Prostate gland (tissue), 2 donors: ENCODE measurements around the gene CDKN2AIPNL. TPM values are rescaled to one million over a fixed set of nuclear protein-coding genes. Genes with fewer than 3 reads are reported as not detected.

Source experiments
- DNase-seq: peaks from one replicate; pipeline ENCODE4 v3.0.0-alpha.2; 2019; ENCODE audit warnings: low spot score
- H3K27ac ChIP-seq, 2 donors: fragments of 200-600 bp; sonication (generic); 2 replicates each; pipeline ENCODE4 v1.5.1; 2017 to 2019
- H3K27me3 ChIP-seq: fragments of 200-600 bp; sonication (generic); replicated peaks from 2 replicates; pipeline ENCODE4 v1.5.1; 2019; ENCODE audit not compliant: insufficient read depth
- H3K36me3 ChIP-seq, 2 donors: fragments of 200-600 bp; sonication (generic); 1 replicate in 1 of 2; 2 replicates in 1 of 2; pipeline versions ENCODE4 v1.5.1 to v1.8.1; 2017 to 2019
- H3K4me1 ChIP-seq: fragments of 200-600 bp; sonication (generic); replicated peaks from 2 replicates; pipeline ENCODE4 v1.5.1; 2019
- H3K4me3 ChIP-seq, 2 donors: fragments of 200-600 bp; sonication (generic); 2 replicates each; pipeline ENCODE4 v1.5.1; 2017 to 2019
- H3K9me3 ChIP-seq: fragments of 200-600 bp; sonication (generic); 2 replicates; pipeline ENCODE4 v1.5.1; 2017
- POLR2A ChIP-seq: fragments of 450-650 bp; IDR thresholded peaks from one replicate; pipeline ENCODE4 v1.6.1; 2016; ENCODE audit warnings: antibody characterized with exemption, mild to moderate bottlenecking
- POLR2AphosphoS5 ChIP-seq: sonication (generic); formaldehyde crosslinking; IDR thresholded peaks from one replicate; pipeline ENCODE4 v1.6.1; 2017; ENCODE audit warnings: antibody characterized with exemption
- WGBS: methylation state at CpG from one replicate; pipeline ENCODE4 v1.1.5; 2018; 5-methylcytosine and 5-hydroxymethylcytosine counted together
- intact Hi-C: fragments of 100-400 bp; cut with DNase I; formaldehyde crosslinking; loops from one replicate; pipeline ENCODE4 v1.14.2; 2022
- total RNA-seq, 2 donors: library from RNA; depleted of rRNA; stranded (reverse); fragments of >200 nt; gene quantifications; one replicate each; pipeline ENCODE4 v1.1.0, GENCODE V29; 2016
- TF ChIP-seq, protein P1 (sequence below), 4 experiments: fragments of 200-600 bp in 2 of 4; fragments of 450-650 bp in 2 of 4; sonication (generic) in 2 of 4; IDR thresholded peaks; 1 replicate in 3 of 4; 2 replicates in 1 of 4; pipeline ENCODE4 v1.5.1; 2016 to 2019; ENCODE audit warnings: antibody characterized with exemption in 4 of 4, mild to moderate bottlenecking in 2 of 4, moderate library complexity in 2 of 4

Gene CDKN2AIPNL
- total RNA-seq, 2 donors from 2014 or later = 16.8 to 41.3 TPM

DNA sequence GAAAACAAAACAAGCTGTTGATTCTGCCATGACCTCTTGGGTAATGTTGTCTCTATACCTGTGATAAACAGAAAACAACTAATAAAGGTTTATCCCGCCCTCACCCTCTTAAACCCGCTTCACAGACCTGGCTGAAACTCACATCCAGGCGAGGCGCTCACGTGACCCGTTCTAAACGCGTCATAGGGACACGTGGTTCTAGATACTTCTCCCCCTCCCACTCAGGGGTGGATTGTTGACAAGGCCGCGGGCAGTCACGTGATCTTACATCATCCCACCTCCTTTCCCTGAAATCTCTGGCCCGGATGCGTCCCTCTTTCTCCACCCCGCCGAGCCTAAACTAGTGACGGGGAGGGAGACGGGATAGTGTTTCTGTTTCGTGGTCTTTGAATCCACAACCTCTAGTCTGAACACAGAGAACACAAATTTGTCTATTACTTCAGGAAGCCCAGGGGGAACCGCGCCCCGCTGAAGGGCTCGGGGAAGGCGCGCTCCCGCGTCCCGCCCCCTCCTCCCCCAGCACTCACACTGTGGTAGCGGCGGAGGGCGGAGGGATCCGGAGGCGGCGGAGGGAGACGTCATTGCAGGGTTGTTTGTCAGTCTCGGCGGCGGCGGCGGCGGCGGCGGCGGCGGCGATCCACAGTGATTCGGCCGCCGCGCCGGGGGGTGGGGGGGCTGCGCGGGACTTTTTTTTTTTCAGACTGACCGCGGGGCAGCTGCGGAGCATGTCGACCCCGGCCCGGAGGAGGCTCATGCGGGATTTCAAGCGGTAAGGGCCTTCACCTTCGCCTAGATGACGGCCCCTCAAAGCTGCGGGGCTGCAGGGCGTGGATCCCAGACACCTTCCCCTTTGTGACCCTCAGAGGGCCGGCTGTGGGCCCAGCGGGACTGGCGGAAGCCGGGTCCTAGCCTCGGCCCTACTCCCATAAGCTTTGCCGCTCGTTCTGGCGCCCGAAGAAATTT lies 40.5 kb downstream of the CDKN2AIPNL start, which contains the start of gene UBE2B:
Gene UBE2B (plus strand): TSS at position 699 of the 963 bp plus-strand sequence. CDS start 27 bp downstream, at position 726.
- Histone ChIP-seq H3K27ac (peak within 1 kb of the TSS; percentile 96 to 97), H3K36me3 (no peaks in the 10 kb centered on the region), H3K4me1 (no peaks in the 10 kb centered on the region), H3K27me3 (no peaks in the 10 kb centered on the region), H3K4me3 (peak within 1 kb of the TSS; percentile 75 to 76), H3K9me3 (no peaks in the 10 kb centered on the region)
- TF ChIP-seq, protein P1, sequence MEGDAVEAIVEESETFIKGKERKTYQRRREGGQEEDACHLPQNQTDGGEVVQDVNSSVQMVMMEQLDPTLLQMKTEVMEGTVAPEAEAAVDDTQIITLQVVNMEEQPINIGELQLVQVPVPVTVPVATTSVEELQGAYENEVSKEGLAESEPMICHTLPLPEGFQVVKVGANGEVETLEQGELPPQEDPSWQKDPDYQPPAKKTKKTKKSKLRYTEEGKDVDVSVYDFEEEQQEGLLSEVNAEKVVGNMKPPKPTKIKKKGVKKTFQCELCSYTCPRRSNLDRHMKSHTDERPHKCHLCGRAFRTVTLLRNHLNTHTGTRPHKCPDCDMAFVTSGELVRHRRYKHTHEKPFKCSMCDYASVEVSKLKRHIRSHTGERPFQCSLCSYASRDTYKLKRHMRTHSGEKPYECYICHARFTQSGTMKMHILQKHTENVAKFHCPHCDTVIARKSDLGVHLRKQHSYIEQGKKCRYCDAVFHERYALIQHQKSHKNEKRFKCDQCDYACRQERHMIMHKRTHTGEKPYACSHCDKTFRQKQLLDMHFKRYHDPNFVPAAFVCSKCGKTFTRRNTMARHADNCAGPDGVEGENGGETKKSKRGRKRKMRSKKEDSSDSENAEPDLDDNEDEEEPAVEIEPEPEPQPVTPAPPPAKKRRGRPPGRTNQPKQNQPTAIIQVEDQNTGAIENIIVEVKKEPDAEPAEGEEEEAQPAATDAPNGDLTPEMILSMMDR (IDR thresholded peaks at IDR 0.05) = peak in 2 of 4 experiments; percentile 18 to 23
- TF ChIP-seq POLR2A = peak; percentile 86
- TF ChIP-seq POLR2AphosphoS5 = peak; percentile 100
- under 1% methylated on average over 56 of the region's 74 CpGs for WGBS
- peak; percentile 99 for DNase-seq
- intact Hi-C loops = loop anchor here (2.0 to 10.0 kb wide), 3 partner anchors 156 to 206 kb away; partner anchors contain the start of gene SKP1

DNA sequence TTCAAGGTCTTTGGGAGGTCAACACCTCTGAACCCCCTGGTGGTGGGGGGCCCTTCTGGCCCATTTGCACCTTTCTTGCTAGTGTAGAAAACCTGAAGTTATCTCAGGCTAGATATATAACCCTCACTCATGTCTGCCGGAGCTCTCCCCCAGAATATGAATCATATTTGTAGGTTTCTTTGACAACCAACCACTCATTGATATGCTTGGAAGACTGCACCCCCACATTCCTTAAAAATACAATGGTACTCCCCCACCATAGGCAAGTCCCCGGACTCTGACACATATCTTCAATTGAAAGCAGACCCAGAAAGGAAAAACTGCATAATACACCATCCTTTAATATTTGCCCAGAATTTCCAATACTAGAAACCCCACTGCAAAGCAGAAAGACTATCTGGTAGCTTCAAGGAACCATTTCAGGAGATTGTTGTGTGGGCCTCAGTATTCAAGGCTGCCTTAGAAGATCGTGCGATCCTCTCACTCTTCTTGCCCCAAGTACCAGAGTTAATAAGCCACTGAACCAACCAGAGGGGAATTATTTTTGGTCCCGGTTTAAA lies 41.3 kb downstream of the CDKN2AIPNL start:
- WGBS = 32% methylated on average over 5 of the region's 5 CpGs
- Histone ChIP-seq H3K4me1 (no peaks in the 10 kb centered on the region), H3K27ac (peak overlapping the region; percentile 96 to 97), H3K27me3 (no peaks in the 10 kb centered on the region), H3K4me3 (peak overlapping the region; percentile 75 to 76), H3K36me3 (no peaks in the 10 kb centered on the region), H3K9me3 (no peaks in the 10 kb centered on the region)
- TF ChIP-seq, protein P1 (IDR thresholded peaks at IDR 0.05) = no peak
- no peak for TF ChIP-seq POLR2AphosphoS5
- no peak for TF ChIP-seq POLR2A
- no peak for DNase-seq
- intact Hi-C loops = loop anchor here (2.0 to 10.0 kb wide), 3 partner anchors 156 to 207 kb away; partner anchors contain the start of gene SKP1

DNA sequence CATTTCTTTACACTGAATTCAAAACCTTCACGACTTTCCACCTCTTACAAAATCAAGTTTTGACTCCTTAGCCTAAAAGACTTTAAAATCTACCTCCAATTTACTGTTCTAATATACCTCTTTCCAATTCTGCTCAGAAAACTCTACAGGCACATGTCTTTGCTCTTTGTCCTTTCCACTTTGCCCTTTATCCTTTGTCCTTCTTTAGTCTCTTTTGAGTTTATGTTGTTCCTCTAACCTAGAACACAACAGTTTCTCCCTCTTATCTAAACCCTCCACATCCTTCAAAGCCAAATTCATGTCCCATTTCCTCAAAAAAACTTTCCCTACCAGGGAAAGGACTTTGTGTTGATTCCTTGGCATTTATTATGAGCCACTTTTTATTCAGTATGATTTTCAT lies 46.1 kb downstream of the CDKN2AIPNL start:
- no peak for DNase-seq
- WGBS = 94% methylated on average over 1 of the region's 1 CpG
- intact Hi-C loops = loop anchor here (2.0 kb wide), 1 partner anchor 139 kb away; the partner anchor contains the start of gene PPP2CA
- Histone ChIP-seq H3K4me3 (no peak overlapping the region), H3K27me3 (no peaks in the 10 kb centered on the region), H3K9me3 (no peaks in the 10 kb centered on the region), H3K27ac (no peak overlapping the region), H3K4me1 (no peaks in the 10 kb centered on the region), H3K36me3 (no peaks in the 10 kb centered on the region)
- TF ChIP-seq POLR2AphosphoS5 (no peak), POLR2A (no peak)
- TF ChIP-seq, protein P1 (IDR thresholded peaks at IDR 0.05) = no peak

DNA sequence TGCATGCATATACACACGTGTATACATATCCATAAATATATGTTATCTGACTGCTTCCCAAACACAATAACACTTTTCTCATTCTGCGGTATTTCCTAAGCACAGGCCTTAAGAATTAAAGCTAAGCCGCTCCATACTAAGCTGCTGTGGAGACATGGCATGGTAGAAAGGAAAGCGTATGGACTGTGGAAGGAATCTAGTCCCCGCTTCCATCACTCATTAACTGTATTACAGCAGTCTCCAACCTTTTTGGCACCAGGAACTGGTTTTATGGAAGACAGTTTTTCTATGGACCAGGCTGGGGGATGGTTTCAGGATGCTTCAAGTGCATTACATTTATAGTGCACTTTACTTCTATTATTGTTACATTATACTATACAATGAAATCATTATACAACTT lies 56.0 kb downstream of the CDKN2AIPNL start:
- TF ChIP-seq POLR2A = no peak
- TF ChIP-seq, protein P1 (IDR thresholded peaks at IDR 0.05) = no peak
- no peak for TF ChIP-seq POLR2AphosphoS5
- 94% methylated on average over 5 of the region's 5 CpGs for WGBS
- intact Hi-C loops = no loop called here
- no peak for DNase-seq
- no peaks in the 10 kb centered on the region for H3K4me1 ChIP-seq
- H3K36me3 ChIP-seq = no peaks in the 10 kb centered on the region
- H3K27me3 ChIP-seq = no peaks in the 10 kb centered on the region
- no peak overlapping the region for H3K4me3 ChIP-seq
- no peaks in the 10 kb centered on the region for H3K9me3 ChIP-seq
- no peak overlapping the region for H3K27ac ChIP-seq

Other genes with a start within 250 kb of the CDKN2AIPNL start
- 100 to 1,000 TPM; 343 to 391 TPM for gene SKP1, start 234.9 kb downstream of the CDKN2AIPNL start, total RNA-seq
- 100 to 1,000 TPM; 119 to 175 TPM for gene PPP2CA, start 185.8 kb downstream of the CDKN2AIPNL start, total RNA-seq
- 1 to 10 TPM; 1.6 to 6.6 TPM for gene CDKL3, start 44.7 kb downstream of the CDKN2AIPNL start, total RNA-seq
- 10 to 100 TPM; 27.4 to 57.7 TPM for gene UBE2B, start 40.3 kb downstream of the CDKN2AIPNL start, total RNA-seq
- gene JADE2, start 113.8 kb upstream of the CDKN2AIPNL start, total RNA-seq = 10 to 100 TPM; 63.4 to 87.1 TPM
- 10 to 100 TPM; 32.8 to 70.8 TPM for gene SAR1B, start 220.9 kb upstream of the CDKN2AIPNL start, total RNA-seq
- gene SEC24A, start 236.9 kb upstream of the CDKN2AIPNL start, total RNA-seq = 10 to 100 TPM; 15.5 to 20.0 TPM